PC-3 (cell line): ENCODE data around the gene PPP1R7.

Experiments
- EZH2 ChIP-seq: fragments of 300-600 bp; sonication (generic); IDR thresholded peaks from one replicate; pipeline ENCODE4 v1.6.1; 2017; ENCODE audit warnings: antibody characterized with exemption, mild to moderate bottlenecking, low read length; ENCODE audit not compliant: unreplicated experiment
- TF ChIP-seq, protein P1 (sequence below): fragments of 300-600 bp; sonication (generic); conservative IDR thresholded peaks from 2 replicates; pipeline ENCODE4 v1.5.1; 2017; ENCODE audit warnings: antibody characterized with exemption, low read depth, mild to moderate bottlenecking, low read length

DNA sequence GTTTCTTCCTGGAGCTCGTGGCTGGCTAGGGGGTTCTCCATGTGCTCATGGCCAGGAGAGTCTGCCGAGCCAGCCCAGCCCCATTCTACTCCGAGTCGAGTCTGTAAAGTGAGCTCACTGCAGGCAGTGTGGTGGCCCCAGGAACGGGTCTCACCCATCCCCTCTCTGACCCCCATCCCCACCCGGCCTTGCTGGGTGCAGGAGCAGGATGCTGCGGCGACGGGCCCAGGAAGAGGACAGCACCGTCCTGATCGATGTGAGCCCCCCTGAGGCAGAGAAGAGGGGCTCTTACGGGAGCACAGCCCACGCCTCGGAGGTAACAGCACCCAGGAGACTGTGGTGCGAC, 39.6 kb downstream of the PPP1R7 start:
- TF ChIP-seq, protein P1, sequence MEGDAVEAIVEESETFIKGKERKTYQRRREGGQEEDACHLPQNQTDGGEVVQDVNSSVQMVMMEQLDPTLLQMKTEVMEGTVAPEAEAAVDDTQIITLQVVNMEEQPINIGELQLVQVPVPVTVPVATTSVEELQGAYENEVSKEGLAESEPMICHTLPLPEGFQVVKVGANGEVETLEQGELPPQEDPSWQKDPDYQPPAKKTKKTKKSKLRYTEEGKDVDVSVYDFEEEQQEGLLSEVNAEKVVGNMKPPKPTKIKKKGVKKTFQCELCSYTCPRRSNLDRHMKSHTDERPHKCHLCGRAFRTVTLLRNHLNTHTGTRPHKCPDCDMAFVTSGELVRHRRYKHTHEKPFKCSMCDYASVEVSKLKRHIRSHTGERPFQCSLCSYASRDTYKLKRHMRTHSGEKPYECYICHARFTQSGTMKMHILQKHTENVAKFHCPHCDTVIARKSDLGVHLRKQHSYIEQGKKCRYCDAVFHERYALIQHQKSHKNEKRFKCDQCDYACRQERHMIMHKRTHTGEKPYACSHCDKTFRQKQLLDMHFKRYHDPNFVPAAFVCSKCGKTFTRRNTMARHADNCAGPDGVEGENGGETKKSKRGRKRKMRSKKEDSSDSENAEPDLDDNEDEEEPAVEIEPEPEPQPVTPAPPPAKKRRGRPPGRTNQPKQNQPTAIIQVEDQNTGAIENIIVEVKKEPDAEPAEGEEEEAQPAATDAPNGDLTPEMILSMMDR: no peak
- no peak for TF ChIP-seq EZH2
